ENCODE data around the gene MGLL. TPM values are rescaled to one million over a fixed set of nuclear protein-coding genes. Genes with fewer than 3 reads are reported as not detected.

MGLL gene
- total RNA-seq, 1 donor from 2014 or later: 82.2 TPM

- no peak overlapping the region for H3K4me3 ChIP-seq (ENCODE audit: low read depth, low read length)
- TF ChIP-seq CTCF (conservative IDR thresholded peaks at IDR 0.05; ENCODE audit: low read depth, low read length): no peak
- no peak for DNase-seq (ENCODE audit: low read depth)
Observed at GRCh38 chr3:127700406-127700805, 121.9 kb downstream of the MGLL start.

GRCh38 chr3:127699416-127700300, 122.7 kb downstream of the MGLL start:
- TF ChIP-seq CTCF (conservative IDR thresholded peaks at IDR 0.05; ENCODE audit: low read depth, low read length): no peak
- no peak for DNase-seq (ENCODE audit: low read depth)
- no peak overlapping the region for H3K4me3 ChIP-seq (ENCODE audit: low read depth, low read length)

GRCh38 chr3:127698691-127699415, 123.5 kb downstream of the MGLL start:
- no peak for DNase-seq (ENCODE audit: low read depth)
- TF ChIP-seq CTCF (conservative IDR thresholded peaks at IDR 0.05; ENCODE audit: low read depth, low read length): no peak
- H3K4me3 ChIP-seq (ENCODE audit: low read depth, low read length): no peak overlapping the region

GRCh38 chr3:127698286-127698685, 124.0 kb downstream of the MGLL start:
- no peak for DNase-seq (ENCODE audit: low read depth)
- no peak overlapping the region for H3K4me3 ChIP-seq (ENCODE audit: low read depth, low read length)
- TF ChIP-seq CTCF (conservative IDR thresholded peaks at IDR 0.05; ENCODE audit: low read depth, low read length): no peak

- DNase-seq (ENCODE audit: low read depth): no peak
- H3K4me3 ChIP-seq (ENCODE audit: low read depth, low read length): no peak overlapping the region
- no peak for TF ChIP-seq CTCF (conservative IDR thresholded peaks at IDR 0.05; ENCODE audit: low read depth, low read length)
Observed at GRCh38 chr3:127697551-127698240, 124.6 kb downstream of the MGLL start.

GRCh38 chr3:127694467-127695215, 127.7 kb downstream of the MGLL start:
- peak; percentile 51 for TF ChIP-seq CTCF (conservative IDR thresholded peaks at IDR 0.05; ENCODE audit: low read depth, low read length)
- no peak for DNase-seq (ENCODE audit: low read depth)
- H3K4me3 ChIP-seq (ENCODE audit: low read depth, low read length): no peak overlapping the region
